T1000 (cell line): ENCODE data around the gene CCND3.
"Not testable (repeated sequence)": the region's sequence is repeated elsewhere in the genome, so short reads cannot be mapped to it uniquely, and the experiment has no call there.

Experiments used
- DNase-seq: peaks from one replicate; lab custom pipeline; 2025; ENCODE audit warnings: mixed read lengths; lab: John Stamatoyannopoulos, UW

Gene CCND3

GRCh38 chr6:41947581-41948220 lies 6.1 kb upstream of the CCND3 start:
- no peak for DNase-seq

- DNase-seq, result no peak
Observed at GRCh38 chr6:41943456-41943855, 1.8 kb upstream of the CCND3 start.

- DNase-seq, result not testable (repeated sequence)
Observed at GRCh38 chr6:41942882-41943281, 1.3 kb upstream of the CCND3 start.

- DNase-seq, result no peak
Observed at GRCh38 chr6:41942067-41942851, 651 bp upstream of the CCND3 start.

- DNase-seq, result no peak
Observed at GRCh38 chr6:41940759-41941279, 789 bp downstream of the CCND3 start.

- DNase-seq, result no peak
Observed at GRCh38 chr6:41939848-41940758, 1.5 kb downstream of the CCND3 start.

- no peak for DNase-seq
Observed at GRCh38 chr6:41939176-41939847, 2.3 kb downstream of the CCND3 start.

- DNase-seq, result no peak
Observed at GRCh38 chr6:41938590-41939175, 2.9 kb downstream of the CCND3 start.

GRCh38 chr6:41937861-41938574 lies 3.6 kb downstream of the CCND3 start:
- DNase-seq, result no peak

- no peak for DNase-seq
Observed at GRCh38 chr6:41937472-41937860, 4.1 kb downstream of the CCND3 start.

GRCh38 chr6:41936073-41936837 lies 5.4 kb downstream of the CCND3 start:
- DNase-seq, result peak; percentile 75

- DNase-seq, result no peak
Observed at GRCh38 chr6:41935685-41936072, 5.9 kb downstream of the CCND3 start.

- DNase-seq, result no peak
Observed at GRCh38 chr6:41935193-41935574, 6.4 kb downstream of the CCND3 start.

- DNase-seq, result no peak
Observed at GRCh38 chr6:41934278-41935192, 7.1 kb downstream of the CCND3 start.

- DNase-seq, result no peak
Observed at GRCh38 chr6:41932378-41932777, 9.2 kb downstream of the CCND3 start.

- no peak for DNase-seq
Observed at GRCh38 chr6:41931792-41932191, 9.8 kb downstream of the CCND3 start.

GRCh38 chr6:41929924-41930323 lies 11.7 kb downstream of the CCND3 start:
- DNase-seq, result no peak

- DNase-seq, result no peak
Observed at GRCh38 chr6:41927253-41927652, 14.4 kb downstream of the CCND3 start.

- DNase-seq, result no peak
Observed at GRCh38 chr6:41922154-41922553, 19.5 kb downstream of the CCND3 start.
